Transverse colon (tissue), 4 donors: ENCODE measurements around the gene ZNF606. TPM values are rescaled to one million over a fixed set of nuclear protein-coding genes. Genes with fewer than 3 reads are reported as not detected.

ENCODE experiments used
- DNase-seq: peaks from one replicate; pipeline ENCODE4 v3.0.0-alpha.2; 2019
- H3K27ac ChIP-seq, 4 donors: fragments of 200-600 bp; sonication (generic); 2 replicates each; pipeline ENCODE4 v1.5.1; 2016 to 2018; ENCODE audit warnings: inconsistent platforms in 4 of 4
- H3K27me3 ChIP-seq: fragments of 200-600 bp; sonication (generic); 2 replicates; pipeline ENCODE4 v1.5.1; 2017; ENCODE audit warnings: inconsistent platforms
- H3K36me3 ChIP-seq, 4 donors: fragments of 200-600 bp; sonication (generic); 2 replicates each; pipeline ENCODE4 v1.5.1; 2017 to 2019; ENCODE audit warnings: inconsistent platforms in 4 of 4
- H3K4me1 ChIP-seq, 4 donors: fragments of 200-600 bp; sonication (generic); 2 replicates each; pipeline ENCODE4 v1.5.1; 2017 to 2020; ENCODE audit warnings: inconsistent platforms in 4 of 4
- H3K4me3 ChIP-seq, 4 donors: fragments of 200-600 bp; sonication (generic); 1 replicate in 1 of 4; 2 replicates in 3 of 4; pipeline versions ENCODE4 v1.5.1 to v1.6.1; 2017 to 2019; ENCODE audit warnings: inconsistent platforms in 4 of 4
- H3K9me3 ChIP-seq, 2 donors: fragments of 200-600 bp; sonication (generic); 2 replicates each; pipeline ENCODE4 v1.5.1; 2017 to 2019; ENCODE audit warnings: inconsistent platforms in 2 of 2
- CTCF ChIP-seq, 5 experiments: fragments of 200-600 bp in 3 of 5; fragments of 450-650 bp in 2 of 5; sonication (generic) in 3 of 5; IDR thresholded peaks; 1 replicate in 2 of 5; 2 replicates in 3 of 5; pipeline ENCODE4 v1.5.1; 2016 to 2017; ENCODE audit warnings: antibody characterized with exemption in 5 of 5, inconsistent platforms in 3 of 5, mild to moderate bottlenecking in 2 of 5, moderate library complexity in 1 of 5
- EP300 ChIP-seq: sonication (generic); formaldehyde crosslinking; IDR thresholded peaks from one replicate; pipeline ENCODE4 v1.6.1; 2017; ENCODE audit warnings: antibody characterized with exemption, low read depth
- POLR2A ChIP-seq: fragments of 450-650 bp; IDR thresholded peaks from one replicate; pipeline ENCODE4 v1.6.1; 2016; ENCODE audit warnings: antibody characterized with exemption, mild to moderate bottlenecking, moderate library complexity
- POLR2AphosphoS5 ChIP-seq, 3 donors: sonication (generic); formaldehyde crosslinking; IDR thresholded peaks; one replicate each; pipeline ENCODE4 v1.6.1; 2016; ENCODE audit warnings: antibody characterized with exemption in 3 of 3
- WGBS, 2 donors: methylation state at CpG; one replicate each; pipeline ENCODE4 v1.1.5; 2018; ENCODE audit warnings: low coverage in 1 of 2; 5-methylcytosine and 5-hydroxymethylcytosine counted together
- in situ Hi-C, 4 donors: fragments of 200-750 bp; cut with MboI; loops; one replicate each; pipeline versions ENCODE4 v1.15.0 to v1.15.1; 2017; ENCODE audit warnings: low sequenced_read_pairs in 3 of 4, low pct_ligation_motif_present in 1 of 4, low pct_unique_long_range_greater_than_20kb in 1 of 4
- intact Hi-C: fragments of 100-400 bp; cut with DNase I; formaldehyde crosslinking; loops from one replicate; pipeline ENCODE4 v1.15.1; 2023; ENCODE audit warnings: low total_unique reads
- total RNA-seq, 4 donors: library from RNA; depleted of rRNA; stranded (reverse); fragments of >200 nt; gene quantifications; one replicate each; pipeline ENCODE4 v1.1.0, GENCODE V29; 2016

Gene ZNF606
- total RNA-seq, 4 donors from 2014 or later, result 13.7 to 27.7 (median 16.2) TPM

- no peak for DNase-seq
- intact Hi-C loops (no loop called here), in situ Hi-C loops (no loop called here)
- H3K4me3 ChIP-seq, result no peak overlapping the region
- WGBS, 2 donors, result 90% methylated on average over 6 to 21 of the region's 21 CpGs
- no peaks in the 10 kb centered on the region for H3K36me3 ChIP-seq
- H3K27ac ChIP-seq, result no peak overlapping the region
- H3K27me3 ChIP-seq, result no peaks in the 10 kb centered on the region
- no peaks in the 10 kb centered on the region for H3K4me1 ChIP-seq
- TF ChIP-seq POLR2A (no peak), CTCF (IDR thresholded peaks at IDR 0.05) (no peak), POLR2AphosphoS5 (IDR thresholded peaks at IDR 0.05) (no peak), EP300 (no peak)
- peaks cover 8 to 41% of the 10 kb centered on the region in 2 donors for H3K9me3 ChIP-seq
Observed at GRCh38 chr19:58040751-58041525, 38.3 kb upstream of the ZNF606 start.

DNA sequence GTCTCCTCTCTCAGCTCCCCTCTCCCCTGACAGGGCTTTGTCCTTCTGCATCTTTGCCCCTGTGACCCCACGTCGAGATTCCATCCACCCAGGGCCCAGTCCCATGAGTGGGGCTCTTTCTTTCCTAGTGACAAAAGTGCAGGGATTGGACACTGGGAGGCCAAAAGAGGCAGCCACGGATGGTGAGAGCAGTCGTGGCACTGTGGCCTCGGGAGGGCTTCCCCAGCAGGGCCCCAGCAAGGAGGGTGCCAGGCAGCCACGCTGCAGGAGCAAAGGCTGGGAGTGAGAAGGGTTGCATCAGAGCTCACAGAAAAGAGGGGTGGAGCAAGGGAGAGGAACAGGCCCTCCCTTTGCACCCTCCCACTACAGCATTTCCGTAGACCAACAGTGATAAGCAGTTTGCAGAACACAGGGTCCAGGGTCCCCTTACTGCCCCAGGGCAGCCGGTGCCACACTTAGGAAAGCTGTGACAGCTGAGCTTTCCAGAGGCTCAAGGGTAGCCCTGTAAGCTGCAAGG, 36.1 kb upstream of the ZNF606 start:
- TF ChIP-seq CTCF (IDR thresholded peaks at IDR 0.05) (no peak), POLR2A (no peak), POLR2AphosphoS5 (IDR thresholded peaks at IDR 0.05) (no peak), EP300 (no peak)
- in situ Hi-C loops, result no loop called here
- H3K36me3 ChIP-seq, result no peaks in the 10 kb centered on the region
- H3K4me3 ChIP-seq, result no peak overlapping the region
- intact Hi-C loops, result no loop called here
- H3K9me3 ChIP-seq, result peaks cover 8 to 33% of the 10 kb centered on the region in 2 donors
- H3K27ac ChIP-seq, result no peak overlapping the region
- H3K27me3 ChIP-seq, result no peaks in the 10 kb centered on the region
- WGBS, 2 donors, result 41% methylated on average over 8 of the region's 8 CpGs; no CpG with 5 or more reads in 1 of the 2 donors
- no peak for DNase-seq
- no peaks in the 10 kb centered on the region for H3K4me1 ChIP-seq

DNA sequence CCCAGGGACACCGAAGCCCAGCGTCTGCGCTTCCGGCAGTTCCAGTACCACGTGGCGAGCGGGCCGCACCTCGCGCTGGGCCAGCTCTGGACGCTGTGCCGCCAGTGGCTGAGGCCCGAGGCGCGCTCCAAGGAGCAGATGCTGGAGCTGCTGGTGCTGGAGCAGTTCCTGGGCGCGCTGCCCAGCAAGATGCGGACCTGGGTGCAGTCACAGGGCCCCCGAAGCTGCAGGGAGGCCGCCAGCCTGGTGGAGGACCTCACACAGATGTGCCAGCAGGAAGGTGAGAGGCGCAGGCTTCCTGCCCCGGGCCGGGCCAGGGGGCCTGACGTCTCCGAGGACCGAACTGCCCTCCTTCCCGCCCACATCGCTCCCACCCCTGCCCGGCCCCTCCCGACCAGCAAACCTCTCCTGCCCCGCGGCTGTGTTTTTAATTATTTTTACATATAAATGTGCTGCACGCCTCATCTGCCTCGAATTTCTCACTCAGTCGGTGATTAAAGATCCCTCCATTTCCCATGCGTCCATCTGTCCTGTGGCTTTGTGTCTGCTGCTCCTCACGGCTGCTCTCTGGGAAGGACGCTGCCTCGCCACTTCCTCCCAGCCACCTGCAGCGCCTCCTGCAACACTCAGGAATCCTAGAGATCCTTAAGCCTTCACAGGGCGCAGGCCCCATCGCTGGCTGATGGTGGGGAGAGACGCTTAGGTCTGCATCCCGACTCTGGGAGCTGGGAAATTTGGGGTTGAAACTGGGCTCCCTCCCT, 35.5 kb upstream of the ZNF606 start:
- Histone ChIP-seq H3K27me3 (no peaks in the 10 kb centered on the region), H3K4me1 (no peaks in the 10 kb centered on the region), H3K9me3 (peaks cover 7 to 29% of the 10 kb centered on the region in 2 donors), H3K4me3 (no peak overlapping the region), H3K36me3 (no peaks in the 10 kb centered on the region), H3K27ac (no peak overlapping the region)
- no peak for TF ChIP-seq POLR2AphosphoS5 (IDR thresholded peaks at IDR 0.05)
- TF ChIP-seq CTCF (IDR thresholded peaks at IDR 0.05), result no peak
- TF ChIP-seq POLR2A, result no peak
- no peak for TF ChIP-seq EP300
- no peak for DNase-seq
- 57% methylated on average over 43 of the region's 44 CpGs; no CpG with 5 or more reads in 1 of the 2 donors for WGBS, 2 donors
- in situ Hi-C loops, result no loop called here
- intact Hi-C loops, result no loop called here

DNA sequence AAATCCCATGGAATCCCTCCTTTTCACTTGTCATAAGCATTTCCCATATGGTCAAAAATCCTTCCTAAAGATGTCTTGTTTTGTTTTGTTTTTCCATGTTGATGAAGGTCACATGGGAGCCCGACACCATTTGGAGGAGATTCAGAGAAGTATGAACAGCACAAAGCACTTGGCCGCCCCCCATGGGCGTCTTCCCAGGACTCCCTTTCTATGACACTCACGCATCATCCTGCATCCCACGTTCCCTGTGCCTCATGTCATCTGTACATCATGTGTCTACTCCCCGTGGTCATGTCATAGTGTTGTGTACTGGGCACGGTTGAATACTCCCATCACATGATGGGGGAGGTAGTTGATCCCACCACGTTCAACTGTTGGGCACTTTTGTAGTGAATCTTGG, 33.2 kb upstream of the ZNF606 start:
- no peaks in the 10 kb centered on the region for H3K27me3 ChIP-seq
- in situ Hi-C loops, result no loop called here
- no peak overlapping the region for H3K27ac ChIP-seq
- H3K4me1 ChIP-seq, result no peaks in the 10 kb centered on the region
- DNase-seq, result no peak
- TF ChIP-seq POLR2AphosphoS5 (IDR thresholded peaks at IDR 0.05), result no peak
- no peak for TF ChIP-seq POLR2A
- no peak for TF ChIP-seq CTCF (IDR thresholded peaks at IDR 0.05)
- TF ChIP-seq EP300, result no peak
- intact Hi-C loops, result no loop called here
- 62 to 73% methylated on average over 6 to 8 of the region's 8 CpGs for WGBS, 2 donors
- peaks cover 6 to 14% of the 10 kb centered on the region in 2 donors for H3K9me3 ChIP-seq
- H3K4me3 ChIP-seq, result no peak overlapping the region
- H3K36me3 ChIP-seq, result no peaks in the 10 kb centered on the region
